HG03378 (cell line): ENCODE data around the gene RNF138.
A peak's percentile ranks its signal among the peaks of the same experiment; 100 is the strongest.
"Not testable (repeated sequence)": the region's sequence is repeated elsewhere in the genome, so short reads cannot be mapped to it uniquely, and the experiment has no call there.

ENCODE experiments used
- ATAC-seq: cut with Tn5 transposase; IDR thresholded peaks from one replicate; pipeline ENCODE4 v1.9.1; 2021; ENCODE audit warnings: mild to moderate bottlenecking, moderate library complexity; ENCODE audit not compliant: unreplicated experiment

The RNF138 gene

DNA sequence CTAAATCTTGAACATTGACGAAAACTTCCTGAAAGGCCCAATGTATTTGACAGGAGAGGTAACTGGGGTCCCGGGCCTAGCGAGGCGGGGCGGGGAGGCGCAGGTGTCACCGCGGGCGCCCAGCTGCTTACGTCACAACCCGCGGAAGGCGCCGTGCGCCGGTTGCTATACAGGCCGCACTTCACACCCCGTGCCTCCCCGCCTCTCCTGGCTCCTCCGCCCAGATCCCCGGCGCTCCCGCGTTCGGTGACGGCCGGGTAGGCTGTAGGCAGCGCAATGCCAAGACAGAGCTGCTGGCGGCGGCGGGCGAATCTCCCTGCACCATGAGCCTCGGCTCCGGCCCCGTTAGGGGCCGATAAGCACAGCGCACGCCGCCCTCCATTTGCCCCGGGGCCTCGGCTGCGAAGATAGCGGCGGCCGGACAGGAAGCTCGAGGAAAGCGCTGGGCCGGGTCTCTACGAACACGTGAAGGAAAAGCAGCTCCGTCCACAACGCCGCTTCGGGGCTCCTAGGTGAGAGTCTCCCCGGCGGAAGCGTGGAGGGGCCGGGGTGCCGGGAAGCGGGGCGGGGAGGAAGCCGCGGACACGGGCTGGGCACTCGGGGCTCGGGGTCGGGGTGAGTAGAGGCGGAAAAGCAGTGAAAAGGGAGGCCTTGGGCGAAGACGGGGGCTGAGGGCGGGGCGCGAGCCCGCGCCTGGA is at the start of gene RNF138:
RNF138 (plus strand) TSS at position 151 of the 698 bp plus-strand sequence. CDS start 903 bp downstream, outside the sequence.
- peak; percentile 53 for ATAC-seq

DNA sequence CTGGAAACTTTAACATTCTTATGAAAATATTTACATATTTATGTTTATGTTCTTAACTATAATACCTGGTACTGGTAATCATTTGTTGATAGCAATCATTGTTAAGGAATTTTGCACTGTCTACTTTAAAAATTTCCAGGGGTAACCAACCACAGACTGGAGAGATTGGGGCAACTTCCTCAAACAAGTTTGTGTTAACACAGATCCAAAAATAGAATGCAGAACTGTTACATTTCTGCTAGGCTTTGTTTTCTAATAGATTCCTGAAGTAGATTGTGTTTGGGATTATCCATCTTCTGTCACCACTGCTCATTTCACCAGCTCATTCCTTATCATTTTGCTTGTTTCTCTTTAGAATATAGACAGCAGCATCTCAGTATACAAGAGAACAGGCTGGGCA is 49.3 kb upstream of the RNF138 start:
- no peak for ATAC-seq

GRCh38 chr18:32048507-32049091 is 43.1 kb upstream of the RNF138 start:
- ATAC-seq = peak; percentile 80

- ATAC-seq = no peak
These were observed 42.1 kb upstream of the RNF138 start for GRCh38 chr18:32049393-32050171.

DNA sequence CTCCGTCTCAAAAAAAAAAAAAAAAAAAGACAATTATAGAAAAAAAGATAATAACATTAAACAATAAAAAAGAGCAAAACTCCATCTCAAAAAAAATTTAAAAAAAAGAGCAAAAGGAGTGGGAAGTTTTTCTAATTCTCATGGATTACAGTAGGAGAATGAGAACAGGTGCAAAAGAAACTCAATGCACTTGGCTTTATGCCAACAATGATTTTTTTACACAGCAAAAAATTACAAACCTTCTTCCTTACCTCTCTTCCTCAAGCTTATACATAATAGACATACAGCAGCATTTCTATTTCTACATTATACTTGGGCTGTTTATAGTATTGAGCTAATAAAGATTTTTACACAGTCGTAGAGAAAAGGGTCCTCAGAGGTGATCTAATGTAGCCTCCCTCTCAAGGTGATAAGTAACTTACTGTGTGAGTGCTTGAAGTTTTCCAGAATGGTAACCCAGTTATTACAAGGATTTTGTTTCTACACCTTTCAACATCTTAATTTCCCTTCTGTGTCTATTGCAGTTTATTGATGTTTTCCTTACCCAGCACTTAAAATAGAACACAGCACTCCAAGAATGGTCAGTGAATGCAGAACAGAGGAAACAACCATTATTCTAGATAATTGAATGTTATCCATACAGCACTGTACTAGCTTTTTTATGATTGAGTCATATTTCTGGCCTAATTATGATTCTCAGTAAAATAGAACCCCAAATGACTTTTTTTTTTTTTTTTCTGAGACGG is 34.9 kb upstream of the RNF138 start:
- ATAC-seq = no peak

GRCh38 chr18:32057624-32058165 is 34.0 kb upstream of the RNF138 start:
- no peak for ATAC-seq

DNA sequence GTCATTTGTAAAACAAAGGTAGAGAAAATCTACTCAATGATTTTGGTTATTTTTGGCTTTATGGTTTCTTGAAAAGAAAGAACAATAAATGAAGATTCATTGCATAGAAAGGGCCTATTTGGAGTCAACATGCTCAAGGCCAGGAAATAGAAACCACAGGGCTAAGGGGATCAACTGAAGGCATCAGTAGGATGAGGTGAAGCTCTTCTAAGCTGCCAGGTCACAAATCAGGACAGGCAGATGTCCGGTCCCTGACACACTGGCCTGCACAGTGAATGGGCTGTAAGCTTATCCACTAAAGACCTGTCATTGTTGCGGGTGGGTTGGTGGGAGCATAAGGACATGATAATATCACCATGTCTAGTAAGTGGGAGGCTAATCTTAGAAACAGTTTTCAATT is 31.6 kb upstream of the RNF138 start:
- no peak for ATAC-seq

DNA sequence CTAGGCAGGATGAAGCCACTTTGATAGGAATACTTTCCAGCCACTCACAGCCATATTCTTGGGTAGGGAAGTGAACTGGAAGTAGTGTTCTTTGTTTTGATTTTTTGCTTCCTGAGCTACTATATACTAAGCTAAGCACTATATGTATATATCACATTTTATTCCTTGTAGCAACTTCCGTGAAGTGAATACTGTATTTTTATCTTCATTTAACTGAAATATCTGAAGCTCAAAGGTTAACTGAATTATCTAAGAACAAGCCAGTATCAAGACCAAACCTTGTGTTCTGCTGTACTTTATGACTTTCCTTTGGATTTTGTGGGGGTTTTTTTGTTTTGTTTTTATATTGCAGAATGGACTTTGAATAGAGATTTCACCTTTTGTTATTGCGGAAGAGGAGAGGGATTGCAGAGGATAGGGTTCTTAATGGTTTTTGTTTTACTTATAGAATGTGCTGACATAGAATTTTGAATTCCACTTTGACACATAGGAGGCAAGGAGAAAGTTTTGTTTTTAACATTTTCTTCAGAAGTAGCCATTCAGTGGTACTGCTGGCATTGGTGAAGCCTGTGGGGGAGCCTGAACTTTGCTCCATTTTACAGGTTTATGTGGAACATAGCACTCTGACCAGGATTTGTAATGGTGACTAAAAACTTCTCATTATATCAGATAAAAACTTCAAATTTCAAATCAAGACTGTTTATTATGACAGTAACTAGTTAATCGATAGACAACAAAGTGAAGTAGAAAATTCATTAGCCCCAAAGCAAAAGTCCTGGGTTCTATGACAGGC is 24.1 kb upstream of the RNF138 start:
- no peak for ATAC-seq

- ATAC-seq = peak; percentile 61
These were observed 19.4 kb upstream of the RNF138 start for GRCh38 chr18:32072321-32072720.

GRCh38 chr18:32074206-32074605 is 17.5 kb upstream of the RNF138 start:
- ATAC-seq = no peak

DNA sequence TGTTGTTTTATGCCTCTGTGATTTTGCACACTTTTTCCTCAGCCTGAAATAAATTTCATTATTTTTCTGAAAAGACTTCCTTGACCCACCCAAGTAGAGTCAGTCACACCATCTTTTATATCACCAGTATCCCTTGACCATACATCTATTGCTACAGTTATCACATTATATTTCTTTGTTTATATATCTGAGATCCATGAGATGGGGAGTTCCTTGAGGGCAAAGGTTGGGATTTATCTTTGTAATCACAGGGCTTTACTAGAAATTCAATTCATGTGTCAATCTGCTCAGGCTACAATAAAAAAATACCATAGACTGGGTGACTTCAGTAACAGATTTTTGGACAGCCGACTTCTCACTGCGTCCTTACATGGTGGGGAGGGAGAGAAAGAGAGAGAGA is 12.8 kb upstream of the RNF138 start:
- no peak for ATAC-seq

DNA sequence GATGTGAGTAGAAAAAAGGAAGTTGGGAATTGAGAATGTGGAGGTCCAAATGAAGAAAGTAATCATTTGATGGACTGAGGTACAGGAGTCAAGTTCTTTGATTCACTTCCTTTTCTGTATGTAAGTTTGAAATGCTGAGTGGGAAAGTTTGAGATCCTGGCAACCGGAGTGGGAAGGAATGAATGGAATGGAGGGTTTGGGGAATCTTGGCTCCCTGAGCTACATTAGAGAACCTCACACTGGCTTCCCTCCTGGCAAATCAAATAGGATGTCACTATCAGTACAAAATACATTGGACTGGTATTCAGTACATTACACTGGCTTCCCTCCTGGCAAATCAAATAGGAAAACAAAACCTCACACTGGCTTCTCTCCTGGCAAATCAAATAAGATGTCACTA is 9.8 kb upstream of the RNF138 start:
- ATAC-seq = no peak

GRCh38 chr18:32083781-32084180 is 7.9 kb upstream of the RNF138 start:
- no peak for ATAC-seq

GRCh38 chr18:32086881-32087280 is 4.8 kb upstream of the RNF138 start:
- ATAC-seq = no peak

- not testable (repeated sequence) for ATAC-seq
These were observed 843 bp upstream of the RNF138 start for GRCh38 chr18:32090831-32091230.

GRCh38 chr18:32091325-32091723 is 350 bp upstream of the RNF138 start:
- no peak for ATAC-seq

GRCh38 chr18:32092422-32093101 is 888 bp downstream of the RNF138 start:
- ATAC-seq = peak; percentile 67

- ATAC-seq = peak; percentile 40
These were observed 1.4 kb downstream of the RNF138 start for GRCh38 chr18:32093102-32093511.

- peak; percentile 4 for ATAC-seq
These were observed 1.8 kb downstream of the RNF138 start for GRCh38 chr18:32093523-32093922.
